ENCODE results near the gene PTPRM. TPM values are rescaled to one million over a fixed set of nuclear protein-coding genes. Genes with fewer than 3 reads are reported as not detected.

PTPRM gene
- polyA plus RNA-seq, 1 experiment: 81.1 TPM

DNA sequence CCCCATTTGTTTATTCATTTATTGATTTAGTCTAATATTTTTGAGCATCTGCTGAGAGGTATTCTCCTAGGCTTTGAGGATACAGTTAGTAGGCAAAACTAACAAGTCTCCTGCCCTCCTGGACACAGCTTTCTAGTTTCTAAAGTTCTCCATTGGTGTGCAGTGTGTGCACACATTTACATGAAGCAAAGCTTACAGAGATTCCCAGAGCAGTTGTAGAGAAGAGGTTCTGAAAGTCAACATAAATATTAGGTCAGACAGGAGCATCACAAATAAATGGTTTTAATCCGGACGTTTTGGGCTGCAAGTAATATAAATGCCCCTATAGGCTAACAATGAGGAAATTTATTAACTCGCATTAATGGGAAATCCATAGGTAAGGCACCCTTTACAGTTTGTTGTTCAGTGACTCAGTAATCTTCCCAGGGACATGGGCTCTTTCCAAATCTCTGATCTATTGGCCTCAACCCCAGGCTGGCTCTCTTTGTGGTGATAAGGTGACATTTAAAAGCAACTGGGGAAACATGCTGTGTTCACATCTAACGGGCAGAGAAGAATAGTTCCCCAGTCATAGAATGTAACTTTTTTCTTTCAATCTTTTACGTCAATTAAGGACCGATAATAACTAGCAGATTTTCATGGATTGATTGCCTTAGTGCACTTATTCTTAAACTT is 407.2 kb downstream of the PTPRM start:
- no peaks in the 10 kb centered on the region for H3K9me3 ChIP-seq (ENCODE audit: control insufficient read depth, insufficient read depth, low read length)
- DNase-seq (ENCODE audit: low read depth, low spot score): no peak
- no peak overlapping the region for H3K27ac ChIP-seq (ENCODE audit: low read depth, low read length)
- no peak overlapping the region for H3K4me3 ChIP-seq (ENCODE audit: low read depth, low read length)
- no peaks in the 10 kb centered on the region for H3K27me3 ChIP-seq (ENCODE audit: control insufficient read depth, insufficient read depth, low read length)
- ChIA-PET CTCF (no interaction called here), POLR2A (no interaction called here)
- TF ChIP-seq, protein P1, sequence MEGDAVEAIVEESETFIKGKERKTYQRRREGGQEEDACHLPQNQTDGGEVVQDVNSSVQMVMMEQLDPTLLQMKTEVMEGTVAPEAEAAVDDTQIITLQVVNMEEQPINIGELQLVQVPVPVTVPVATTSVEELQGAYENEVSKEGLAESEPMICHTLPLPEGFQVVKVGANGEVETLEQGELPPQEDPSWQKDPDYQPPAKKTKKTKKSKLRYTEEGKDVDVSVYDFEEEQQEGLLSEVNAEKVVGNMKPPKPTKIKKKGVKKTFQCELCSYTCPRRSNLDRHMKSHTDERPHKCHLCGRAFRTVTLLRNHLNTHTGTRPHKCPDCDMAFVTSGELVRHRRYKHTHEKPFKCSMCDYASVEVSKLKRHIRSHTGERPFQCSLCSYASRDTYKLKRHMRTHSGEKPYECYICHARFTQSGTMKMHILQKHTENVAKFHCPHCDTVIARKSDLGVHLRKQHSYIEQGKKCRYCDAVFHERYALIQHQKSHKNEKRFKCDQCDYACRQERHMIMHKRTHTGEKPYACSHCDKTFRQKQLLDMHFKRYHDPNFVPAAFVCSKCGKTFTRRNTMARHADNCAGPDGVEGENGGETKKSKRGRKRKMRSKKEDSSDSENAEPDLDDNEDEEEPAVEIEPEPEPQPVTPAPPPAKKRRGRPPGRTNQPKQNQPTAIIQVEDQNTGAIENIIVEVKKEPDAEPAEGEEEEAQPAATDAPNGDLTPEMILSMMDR (IDR thresholded peaks at IDR 0.05; ENCODE audit: low read depth, low read length): no peak

DNA sequence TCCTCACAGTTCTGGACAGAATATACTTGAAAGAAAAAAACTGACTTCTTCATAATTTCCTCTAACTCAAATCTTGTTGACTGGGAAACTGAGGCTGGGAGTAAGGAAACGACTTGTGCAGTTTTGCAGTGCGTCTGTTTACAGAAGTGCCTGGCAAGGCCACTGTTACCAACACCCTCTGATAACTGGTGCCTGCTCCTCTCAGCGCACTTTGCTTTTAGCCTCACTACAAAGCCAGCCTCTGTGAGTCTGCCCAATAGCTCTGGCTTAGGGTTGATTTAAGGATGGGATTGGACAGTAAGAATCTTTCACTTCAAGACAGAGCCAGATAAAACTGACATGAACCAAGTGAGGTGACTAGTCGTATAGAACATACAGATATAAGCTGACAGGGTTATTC is 410.8 kb downstream of the PTPRM start:
- POLR2A ChIA-PET: no interaction called here
- no peak overlapping the region for H3K27ac ChIP-seq (ENCODE audit: low read depth, low read length)
- no peaks in the 10 kb centered on the region for H3K9me3 ChIP-seq (ENCODE audit: control insufficient read depth, insufficient read depth, low read length)
- DNase-seq (ENCODE audit: low read depth, low spot score): no peak
- CTCF ChIA-PET: no interaction called here
- no peak overlapping the region for H3K4me3 ChIP-seq (ENCODE audit: low read depth, low read length)
- no peaks in the 10 kb centered on the region for H3K27me3 ChIP-seq (ENCODE audit: control insufficient read depth, insufficient read depth, low read length)
- TF ChIP-seq, protein P1 (IDR thresholded peaks at IDR 0.05; ENCODE audit: low read depth, low read length): no peak

DNA sequence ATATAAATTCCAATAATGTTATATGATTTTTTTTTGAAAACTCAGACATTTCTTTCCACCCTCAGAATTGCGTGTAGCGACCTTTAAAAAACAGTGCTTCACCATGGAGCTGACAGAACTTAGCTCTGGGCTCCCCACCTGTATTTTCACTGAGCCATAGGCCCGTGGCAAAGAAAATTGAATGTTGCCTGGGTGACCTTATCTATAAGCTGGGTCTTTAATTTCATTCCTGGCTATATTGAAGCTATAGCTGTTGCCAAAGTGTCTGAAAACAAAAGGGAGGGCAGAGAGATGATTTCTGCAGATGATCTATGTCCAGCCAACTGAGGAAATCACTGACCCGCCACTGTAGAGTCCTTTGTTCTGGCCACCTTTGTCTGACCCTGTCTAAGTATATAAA is 411.7 kb downstream of the PTPRM start:
- no peak for DNase-seq (ENCODE audit: low read depth, low spot score)
- Histone ChIP-seq H3K9me3 (ENCODE audit: control insufficient read depth, insufficient read depth, low read length) (no peaks in the 10 kb centered on the region), H3K27ac (ENCODE audit: low read depth, low read length) (no peak overlapping the region), H3K27me3 (ENCODE audit: control insufficient read depth, insufficient read depth, low read length) (no peaks in the 10 kb centered on the region), H3K4me3 (ENCODE audit: low read depth, low read length) (no peak overlapping the region)
- TF ChIP-seq, protein P1 (IDR thresholded peaks at IDR 0.05; ENCODE audit: low read depth, low read length): no peak
- ChIA-PET POLR2A (no interaction called here), CTCF (interaction anchor here (0.6 kb wide), 1 partner anchor 320 kb away, joined by 3 read pairs; no protein-coding TSS in a partner anchor)

DNA sequence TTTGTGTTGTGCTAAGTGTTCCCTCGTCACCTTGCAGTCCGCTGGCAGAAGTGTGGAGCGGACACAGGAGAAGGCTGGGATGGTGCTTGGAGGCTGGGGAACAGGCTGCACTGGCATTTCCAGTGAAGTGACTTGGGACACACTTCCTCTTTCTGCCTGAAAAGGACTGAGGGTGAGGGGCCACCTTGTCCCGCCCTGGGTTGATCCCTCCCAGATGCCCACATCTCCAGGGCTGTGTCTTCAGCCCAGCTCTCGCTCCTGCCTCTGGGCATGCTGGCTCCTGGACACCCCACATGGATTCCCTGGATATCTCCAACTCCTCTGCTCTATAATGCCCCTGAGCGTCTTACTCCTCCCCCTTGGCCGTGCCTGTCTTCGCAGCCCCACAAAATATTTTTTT is 412.6 kb downstream of the PTPRM start:
- DNase-seq (ENCODE audit: low read depth, low spot score): no peak
- TF ChIP-seq, protein P1 (IDR thresholded peaks at IDR 0.05; ENCODE audit: low read depth, low read length): no peak
- Histone ChIP-seq H3K4me3 (ENCODE audit: low read depth, low read length) (no peak overlapping the region), H3K9me3 (ENCODE audit: control insufficient read depth, insufficient read depth, low read length) (no peaks in the 10 kb centered on the region), H3K27me3 (ENCODE audit: control insufficient read depth, insufficient read depth, low read length) (no peaks in the 10 kb centered on the region), H3K27ac (ENCODE audit: low read depth, low read length) (no peak overlapping the region)
- ChIA-PET CTCF (no interaction called here), POLR2A (no interaction called here)

DNA sequence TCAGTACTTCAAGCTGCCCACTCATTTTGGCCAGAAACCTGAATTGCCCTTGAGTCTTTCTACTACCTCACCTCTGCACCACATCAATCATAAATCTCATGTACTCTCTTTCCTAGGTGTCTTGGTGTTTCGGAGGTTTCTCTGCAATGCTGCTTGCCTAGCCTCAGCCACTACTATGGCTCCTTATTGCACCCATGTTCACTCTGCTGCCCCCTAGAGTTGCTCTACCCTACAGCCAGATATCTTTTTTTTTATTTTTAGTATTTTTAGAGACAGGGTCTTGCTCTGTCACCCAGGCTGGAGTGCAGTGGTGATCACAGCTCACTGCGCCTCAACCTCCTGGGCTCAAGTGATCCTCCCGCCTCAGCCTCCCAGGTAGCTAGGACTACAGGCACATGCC is 413.0 kb downstream of the PTPRM start:
- TF ChIP-seq, protein P1 (IDR thresholded peaks at IDR 0.05; ENCODE audit: low read depth, low read length): 0 out of 2 replicates have a peak, but pooled peaks have one; percentile 7
- H3K9me3 ChIP-seq (ENCODE audit: control insufficient read depth, insufficient read depth, low read length): no peaks in the 10 kb centered on the region
- no peak overlapping the region for H3K27ac ChIP-seq (ENCODE audit: low read depth, low read length)
- POLR2A ChIA-PET: no interaction called here
- no peaks in the 10 kb centered on the region for H3K27me3 ChIP-seq (ENCODE audit: control insufficient read depth, insufficient read depth, low read length)
- DNase-seq (ENCODE audit: low read depth, low spot score): no peak
- CTCF ChIA-PET: no interaction called here
- H3K4me3 ChIP-seq (ENCODE audit: low read depth, low read length): no peak overlapping the region
